ENCODE measurements around the gene PPARG. TPM values are rescaled to one million over a fixed set of nuclear protein-coding genes. Genes with fewer than 3 reads are reported as not detected.
A peak's percentile ranks its signal among the peaks of the same experiment; 100 is the strongest.

PPARG gene
- polyA plus RNA-seq (2.4 to 6.1 TPM (median 3.1 TPM) in 3 replicates), polyA minus RNA-seq (2.4 to 5.1 TPM (median 4.3 TPM) in 3 replicates)
- 0.64 TPM for polyA plus RNA-seq (2011; ENCODE audit: low read depth)
- polyA plus RNA-seq (2011; cell fraction: cytosol; rRNA removed), result 3.8 and 4.8 TPM in 2 replicates
- 2.7 and 3.1 TPM in 2 replicates for polyA plus RNA-seq (2011; cell fraction: nucleus; rRNA removed)
- 1.9 and 2.0 TPM in 2 replicates for polyA plus RNA-seq (2012; ENCODE audit: low replicate concordance)
- polyA minus RNA-seq (2011; cell fraction: cytosol; rRNA and poly(A)+ RNA removed), result 5.8 TPM
- 2.5 and 2.7 TPM in 2 replicates for polyA minus RNA-seq (2011; cell fraction: nucleus; rRNA and poly(A)+ RNA removed)

GRCh38 chr3:12288182-12289129, at the start of gene PPARG:
Gene PPARG, plus strand, starts transcription at chr3:12289070. Its CDS starts 90,642 bp downstream, at chr3:12379712.
- Histone ChIP-seq H4K20me1 (ENCODE audit: control insufficient read depth, extremely low read depth, insufficient read depth, low read length) (no peaks in the 10 kb centered on the region), H2AFZ (ENCODE audit: control insufficient read depth, low read length) (peak within 1 kb of the TSS; percentile 52), H3K4me1 (ENCODE audit: control insufficient read depth, extremely low read depth, insufficient read depth, low read length) (peaks cover 3% of the 10 kb centered on the region), H3K9ac (ENCODE audit: control insufficient read depth, extremely low read depth, insufficient read depth, low read length) (peak within 1 kb of the TSS; percentile 29), H3K9me1 (ENCODE audit: control insufficient read depth, extremely low read depth, insufficient read depth, low read length) (no peaks in the 10 kb centered on the region), H3K79me2 (ENCODE audit: control insufficient read depth, insufficient read depth, low read length) (no peaks in the 10 kb centered on the region), H3K4me3 (ENCODE audit: control insufficient read depth in 2 of 3, extremely low read depth in 1 of 3, insufficient read depth in 2 of 3, low read depth in 1 of 3, low read length in 3 of 3) (peak within 1 kb of the TSS; percentile 49 to 61 (median 59)), H3K27ac (ENCODE audit: control insufficient read depth, insufficient read depth, low read length) (no peak within 1 kb of the TSS), H3K4me2 (ENCODE audit: control insufficient read depth, extremely low read depth, insufficient read depth, low read depth, low read length) (peak within 1 kb of the TSS; percentile 76), H3K36me3 (ENCODE audit: control insufficient read depth in 2 of 2, extremely low read depth in 1 of 2, insufficient read depth in 2 of 2, low read length in 2 of 2) (no peaks in the 10 kb centered on the region), H3K9me3 (ENCODE audit: control insufficient read depth, low read depth, low read length) (no peaks in the 10 kb centered on the region), H3K27me3 (ENCODE audit: control insufficient read depth, extremely low read depth, insufficient read depth, low read length) (peaks cover 24% of the 10 kb centered on the region)
- DNase-seq (ENCODE audit: low read depth, low spot score) (no peak), FAIRE-seq (peak; percentile 65)
- dilution Hi-C loops (cut with MboI; ENCODE audit: extremely low pct_ligation_motif_present, low sequenced_read_pairs), result no loop called here
- no peak for TF ChIP-seq CTCF (optimal IDR thresholded peaks at IDR 0.05 in 1 of 3, IDR thresholded peaks at IDR 0.05 in 1 of 3, conservative IDR thresholded peaks at IDR 0.05 in 1 of 3; ENCODE audit: extremely low read depth in 1 of 3, insufficient read depth in 2 of 3, low read length in 3 of 3)
- TF ChIP-seq EZH2 (IDR thresholded peaks at IDR 0.05; ENCODE audit: low read length), result peak; percentile 96

GRCh38 chr3:12239301-12239700, 49.6 kb upstream of the PPARG start:
- no peak for FAIRE-seq
- H3K4me3 ChIP-seq (ENCODE audit: control insufficient read depth in 2 of 3, extremely low read depth in 1 of 3, insufficient read depth in 2 of 3, low read depth in 1 of 3, low read length in 3 of 3), result no peak overlapping the region
- H3K27me3 ChIP-seq (ENCODE audit: control insufficient read depth, extremely low read depth, insufficient read depth, low read length), result peaks cover 3% of the 10 kb centered on the region
- H3K9ac ChIP-seq (ENCODE audit: control insufficient read depth, extremely low read depth, insufficient read depth, low read length), result no peak overlapping the region
- no peaks in the 10 kb centered on the region for H4K20me1 ChIP-seq (ENCODE audit: control insufficient read depth, extremely low read depth, insufficient read depth, low read length)
- dilution Hi-C loops (cut with MboI; ENCODE audit: extremely low pct_ligation_motif_present, low sequenced_read_pairs), result no loop called here
- H3K9me1 ChIP-seq (ENCODE audit: control insufficient read depth, extremely low read depth, insufficient read depth, low read length), result no peaks in the 10 kb centered on the region
- H3K79me2 ChIP-seq (ENCODE audit: control insufficient read depth, insufficient read depth, low read length), result no peaks in the 10 kb centered on the region
- no peaks in the 10 kb centered on the region for H3K9me3 ChIP-seq (ENCODE audit: control insufficient read depth, low read depth, low read length)
- no peak overlapping the region for H2AFZ ChIP-seq (ENCODE audit: control insufficient read depth, low read length)
- TF ChIP-seq EZH2 (IDR thresholded peaks at IDR 0.05; ENCODE audit: low read length) (no peak), CTCF (optimal IDR thresholded peaks at IDR 0.05 in 1 of 3, IDR thresholded peaks at IDR 0.05 in 1 of 3, conservative IDR thresholded peaks at IDR 0.05 in 1 of 3; ENCODE audit: extremely low read depth in 1 of 3, insufficient read depth in 2 of 3, low read length in 3 of 3) (no peak)
- no peak overlapping the region for H3K4me2 ChIP-seq (ENCODE audit: control insufficient read depth, extremely low read depth, insufficient read depth, low read depth, low read length)
- DNase-seq (ENCODE audit: low read depth, low spot score), result no peak
- no peak overlapping the region for H3K27ac ChIP-seq (ENCODE audit: control insufficient read depth, insufficient read depth, low read length)
- no peaks in the 10 kb centered on the region for H3K36me3 ChIP-seq (ENCODE audit: control insufficient read depth in 2 of 2, extremely low read depth in 1 of 2, insufficient read depth in 2 of 2, low read length in 2 of 2)
- H3K4me1 ChIP-seq (ENCODE audit: control insufficient read depth, extremely low read depth, insufficient read depth, low read length), result no peaks in the 10 kb centered on the region
